ENCODE measurements around the gene RHBDF1.

The RHBDF1 gene

GRCh38 chr16:72561-73548 is at the start of gene RHBDF1:
Gene RHBDF1 (minus strand): TSS chr16:72631. CDS start chr16:65015, 7,616 bp downstream.
- no peak for TF ChIP-seq CTCF (IDR thresholded peaks at IDR 0.05; ENCODE audit: insufficient read depth, missing control alignments)
- FAIRE-seq (no peak), DNase-seq (ENCODE audit: insufficient read length, low spot score) (no peak)

- TF ChIP-seq CTCF (IDR thresholded peaks at IDR 0.05; ENCODE audit: insufficient read depth, missing control alignments), result no peak
- FAIRE-seq (no peak), DNase-seq (ENCODE audit: insufficient read length, low spot score) (no peak)
Observed at GRCh38 chr16:120756-121155, 48.3 kb upstream of the RHBDF1 start.

- no peak for FAIRE-seq
- no peak for DNase-seq (ENCODE audit: insufficient read length, low spot score)
- no peak for TF ChIP-seq CTCF (IDR thresholded peaks at IDR 0.05; ENCODE audit: insufficient read depth, missing control alignments)
Observed at GRCh38 chr16:119835-120491, 47.5 kb upstream of the RHBDF1 start.

- DNase-seq (ENCODE audit: insufficient read length, low spot score) (no peak), FAIRE-seq (no peak)
- no peak for TF ChIP-seq CTCF (IDR thresholded peaks at IDR 0.05; ENCODE audit: insufficient read depth, missing control alignments)
Observed at GRCh38 chr16:119295-119694, 46.9 kb upstream of the RHBDF1 start.

GRCh38 chr16:118857-119256 is 46.4 kb upstream of the RHBDF1 start:
- FAIRE-seq (no peak), DNase-seq (ENCODE audit: insufficient read length, low spot score) (no peak)
- no peak for TF ChIP-seq CTCF (IDR thresholded peaks at IDR 0.05; ENCODE audit: insufficient read depth, missing control alignments)

- peak; percentile 64 for DNase-seq (ENCODE audit: insufficient read length, low spot score)
- TF ChIP-seq CTCF (IDR thresholded peaks at IDR 0.05; ENCODE audit: insufficient read depth, missing control alignments), result peak; percentile 69
- FAIRE-seq, result no peak
Observed at GRCh38 chr16:117379-118365, 45.2 kb upstream of the RHBDF1 start.

Data from D721Med (cell line).